ENCODE measurements around the gene CRMP1.

CRMP1 gene

GRCh38 chr4:5906191-5906590 lies 13.3 kb upstream of the CRMP1 start:
- no peaks in the 10 kb centered on the region for H3K36me3 ChIP-seq (ENCODE audit: control insufficient read depth in 1 of 2, insufficient read depth in 2 of 2, low read depth in 1 of 2, low read length in 2 of 2)
- H2AK5ac ChIP-seq (ENCODE audit: low read length, severe bottlenecking): no peak overlapping the region
- H2BK12ac ChIP-seq (ENCODE audit: low read length in 2 of 2): no peak overlapping the region
- H2AFZ ChIP-seq (ENCODE audit: low read depth, low read length): no peak overlapping the region
- no peak overlapping the region for H2BK5ac ChIP-seq (ENCODE audit: low read depth, low read length, poor library complexity, severe bottlenecking)
- H4K91ac ChIP-seq (ENCODE audit: low read length): no peak overlapping the region
- H4K8ac ChIP-seq (ENCODE audit: low read length): no peak overlapping the region
- no peaks in the 10 kb centered on the region for H3K4me1 ChIP-seq (ENCODE audit: control insufficient read depth, insufficient read depth, low read depth, low read length)
- no peak overlapping the region for H2BK15ac ChIP-seq (ENCODE audit: low read depth, poor library complexity, severe bottlenecking)
- H3K4me2 ChIP-seq (ENCODE audit: low read length, poor library complexity, severe bottlenecking): no peak overlapping the region
- H3K23ac ChIP-seq (ENCODE audit: low read length in 2 of 2): no peak overlapping the region
- H3K4me3 ChIP-seq (ENCODE audit: insufficient read depth in 1 of 2, low read depth in 1 of 2, low read length in 2 of 2): no peak overlapping the region
- H3K79me1 ChIP-seq (replicated peaks; ENCODE audit: low read length, poor library complexity, severe bottlenecking): no peaks in the 10 kb centered on the region
- peaks cover 13 to 33% of the 10 kb centered on the region in 2 experiments for H3K27me3 ChIP-seq (ENCODE audit: control insufficient read depth in 1 of 2, insufficient read depth in 1 of 2, low read length in 2 of 2)
- no peak overlapping the region for H3K4ac ChIP-seq (ENCODE audit: low read depth in 1 of 2, low read length in 2 of 2)
- no peak overlapping the region for H3K14ac ChIP-seq (ENCODE audit: low read length in 2 of 2)
- WGBS: 32% methylated on average over 5 of the region's 5 CpGs
- H2BK120ac ChIP-seq (ENCODE audit: low read depth, low read length): no peak overlapping the region
- peaks cover 44% of the 10 kb centered on the region for H3K9me3 ChIP-seq (ENCODE audit: control insufficient read depth, low read length)
- H3K27ac ChIP-seq (ENCODE audit: low read length, poor library complexity, severe bottlenecking): no peak overlapping the region
- no peak overlapping the region for H3K9ac ChIP-seq (ENCODE audit: low read length)
- DNase-seq: no peak
- no peak overlapping the region for H3K18ac ChIP-seq (ENCODE audit: low read depth in 1 of 2, low read length in 2 of 2)

- H2BK120ac ChIP-seq (ENCODE audit: low read depth, low read length): no peak overlapping the region
- H3K4me1 ChIP-seq (ENCODE audit: control insufficient read depth, insufficient read depth, low read depth, low read length): no peaks in the 10 kb centered on the region
- H3K27ac ChIP-seq (ENCODE audit: low read length, poor library complexity, severe bottlenecking): no peak overlapping the region
- H3K4me2 ChIP-seq (ENCODE audit: low read length, poor library complexity, severe bottlenecking): no peak overlapping the region
- DNase-seq: no peak
- H3K79me1 ChIP-seq (replicated peaks; ENCODE audit: low read length, poor library complexity, severe bottlenecking): no peaks in the 10 kb centered on the region
- no peak overlapping the region for H4K91ac ChIP-seq (ENCODE audit: low read length)
- H3K14ac ChIP-seq (ENCODE audit: low read length in 2 of 2): no peak overlapping the region
- no peak overlapping the region for H4K8ac ChIP-seq (ENCODE audit: low read length)
- no peak overlapping the region for H3K18ac ChIP-seq (ENCODE audit: low read depth in 1 of 2, low read length in 2 of 2)
- WGBS: 31% methylated on average over 8 of the region's 8 CpGs
- peaks cover 13 to 38% of the 10 kb centered on the region in 2 experiments for H3K27me3 ChIP-seq (ENCODE audit: control insufficient read depth in 1 of 2, insufficient read depth in 1 of 2, low read length in 2 of 2)
- H3K9ac ChIP-seq (ENCODE audit: low read length): no peak overlapping the region
- no peak overlapping the region for H3K23ac ChIP-seq (ENCODE audit: low read length in 2 of 2)
- peaks cover 44% of the 10 kb centered on the region for H3K9me3 ChIP-seq (ENCODE audit: control insufficient read depth, low read length)
- no peak overlapping the region for H2AFZ ChIP-seq (ENCODE audit: low read depth, low read length)
- no peak overlapping the region for H2BK5ac ChIP-seq (ENCODE audit: low read depth, low read length, poor library complexity, severe bottlenecking)
- H3K36me3 ChIP-seq (ENCODE audit: control insufficient read depth in 1 of 2, insufficient read depth in 2 of 2, low read depth in 1 of 2, low read length in 2 of 2): no peaks in the 10 kb centered on the region
- no peak overlapping the region for H2BK15ac ChIP-seq (ENCODE audit: low read depth, poor library complexity, severe bottlenecking)
- H2AK5ac ChIP-seq (ENCODE audit: low read length, severe bottlenecking): no peak overlapping the region
- H3K4me3 ChIP-seq (ENCODE audit: insufficient read depth in 1 of 2, low read depth in 1 of 2, low read length in 2 of 2): no peak overlapping the region
- H3K4ac ChIP-seq (ENCODE audit: low read depth in 1 of 2, low read length in 2 of 2): no peak overlapping the region
- no peak overlapping the region for H2BK12ac ChIP-seq (ENCODE audit: low read length in 2 of 2)
Observed at GRCh38 chr4:5905714-5906113, 12.8 kb upstream of the CRMP1 start.

GRCh38 chr4:5900844-5901243 lies 8.0 kb upstream of the CRMP1 start:
- no peak overlapping the region for H3K23ac ChIP-seq (ENCODE audit: low read length in 2 of 2)
- no peak overlapping the region for H2BK15ac ChIP-seq (ENCODE audit: low read depth, poor library complexity, severe bottlenecking)
- H2BK120ac ChIP-seq (ENCODE audit: low read depth, low read length): no peak overlapping the region
- no peak overlapping the region for H3K4me2 ChIP-seq (ENCODE audit: low read length, poor library complexity, severe bottlenecking)
- H3K27me3 ChIP-seq (ENCODE audit: control insufficient read depth in 1 of 2, insufficient read depth in 1 of 2, low read length in 2 of 2): peaks cover 43 to 82% of the 10 kb centered on the region in 2 experiments
- no peak overlapping the region for H2BK5ac ChIP-seq (ENCODE audit: low read depth, low read length, poor library complexity, severe bottlenecking)
- H3K9me3 ChIP-seq (ENCODE audit: control insufficient read depth, low read length): peaks cover 13% of the 10 kb centered on the region
- no peak overlapping the region for H4K8ac ChIP-seq (ENCODE audit: low read length)
- H4K91ac ChIP-seq (ENCODE audit: low read length): no peak overlapping the region
- H2BK12ac ChIP-seq (ENCODE audit: low read length in 2 of 2): no peak overlapping the region
- H3K4ac ChIP-seq (ENCODE audit: low read depth in 1 of 2, low read length in 2 of 2): no peak overlapping the region
- no peaks in the 10 kb centered on the region for H3K36me3 ChIP-seq (ENCODE audit: control insufficient read depth in 1 of 2, insufficient read depth in 2 of 2, low read depth in 1 of 2, low read length in 2 of 2)
- H3K9ac ChIP-seq (ENCODE audit: low read length): no peak overlapping the region
- no peak overlapping the region for H3K27ac ChIP-seq (ENCODE audit: low read length, poor library complexity, severe bottlenecking)
- no peak overlapping the region for H2AK5ac ChIP-seq (ENCODE audit: low read length, severe bottlenecking)
- H3K18ac ChIP-seq (ENCODE audit: low read depth in 1 of 2, low read length in 2 of 2): no peak overlapping the region
- H3K4me3 ChIP-seq (ENCODE audit: insufficient read depth in 1 of 2, low read depth in 1 of 2, low read length in 2 of 2): no peak overlapping the region
- no peak overlapping the region for H3K14ac ChIP-seq (ENCODE audit: low read length in 2 of 2)
- no peaks in the 10 kb centered on the region for H3K79me1 ChIP-seq (replicated peaks; ENCODE audit: low read length, poor library complexity, severe bottlenecking)
- DNase-seq: no peak
- H2AFZ ChIP-seq (ENCODE audit: low read depth, low read length): no peak overlapping the region
- H3K4me1 ChIP-seq (ENCODE audit: control insufficient read depth, insufficient read depth, low read depth, low read length): no peaks in the 10 kb centered on the region
- 87% methylated on average over 5 of the region's 5 CpGs for WGBS

- Histone ChIP-seq H3K9ac (ENCODE audit: low read length) (no peak overlapping the region), H3K9me3 (ENCODE audit: control insufficient read depth, low read length) (peaks cover 11% of the 10 kb centered on the region), H3K4me1 (ENCODE audit: control insufficient read depth, insufficient read depth, low read depth, low read length) (no peaks in the 10 kb centered on the region), H3K4ac (ENCODE audit: low read depth in 1 of 2, low read length in 2 of 2) (no peak overlapping the region), H3K18ac (ENCODE audit: low read depth in 1 of 2, low read length in 2 of 2) (no peak overlapping the region), H2BK5ac (ENCODE audit: low read depth, low read length, poor library complexity, severe bottlenecking) (no peak overlapping the region), H2AK5ac (ENCODE audit: low read length, severe bottlenecking) (no peak overlapping the region), H3K23ac (ENCODE audit: low read length in 2 of 2) (no peak overlapping the region), H3K27me3 (ENCODE audit: control insufficient read depth in 1 of 2, insufficient read depth in 1 of 2, low read length in 2 of 2) (peaks cover 50 to 90% of the 10 kb centered on the region in 2 experiments), H4K91ac (ENCODE audit: low read length) (no peak overlapping the region), H2BK120ac (ENCODE audit: low read depth, low read length) (no peak overlapping the region), H3K14ac (ENCODE audit: low read length in 2 of 2) (no peak overlapping the region), H3K36me3 (ENCODE audit: control insufficient read depth in 1 of 2, insufficient read depth in 2 of 2, low read depth in 1 of 2, low read length in 2 of 2) (no peaks in the 10 kb centered on the region), H3K4me2 (ENCODE audit: low read length, poor library complexity, severe bottlenecking) (no peak overlapping the region), H3K79me1 (replicated peaks; ENCODE audit: low read length, poor library complexity, severe bottlenecking) (no peaks in the 10 kb centered on the region), H2AFZ (ENCODE audit: low read depth, low read length) (no peak overlapping the region), H3K4me3 (ENCODE audit: insufficient read depth in 1 of 2, low read depth in 1 of 2, low read length in 2 of 2) (no peak overlapping the region), H4K8ac (ENCODE audit: low read length) (no peak overlapping the region), H2BK15ac (ENCODE audit: low read depth, poor library complexity, severe bottlenecking) (no peak overlapping the region), H2BK12ac (ENCODE audit: low read length in 2 of 2) (no peak overlapping the region), H3K27ac (ENCODE audit: low read length, poor library complexity, severe bottlenecking) (no peak overlapping the region)
- DNase-seq: no peak
- 71% methylated on average over 5 of the region's 5 CpGs for WGBS
Observed at GRCh38 chr4:5899881-5900280, 7.0 kb upstream of the CRMP1 start.

Data from mesenchymal stem cell (in vitro differentiated cells and primary cell).